ENCODE results near the gene WIPI1. TPM values are rescaled to one million over a fixed set of nuclear protein-coding genes. Genes with fewer than 3 reads are reported as not detected.

Gene WIPI1
- total and polyA plus RNA-seq, 9 of the 15 experiments (the other 6 are each of a cell fraction or from before 2014, with no cell fraction given), result 3.7 to 23.5 (median 11.8) TPM

GRCh38 chr17:68445671-68446070 lies 11.6 kb downstream of the WIPI1 start:
- peaks cover 3% of the 10 kb centered on the region; the same call in 1 of the 3 replicates for H3K36me3 ChIP-seq (ENCODE audit: control insufficient read depth, insufficient read depth, low read length)
- FAIRE-seq, result no peak
- intact Hi-C loops (cut with micrococcal nuclease) (no loop called here), in situ Hi-C loops (cut with MboI) (no loop called here)
- no peaks in the 10 kb centered on the region for H3K9me1 ChIP-seq (ENCODE audit: control insufficient read depth, insufficient read depth, low read length)
- no peak overlapping the region for H3K4me3 ChIP-seq
- 90% methylated on average over 8 of the region's 8 CpGs for WGBS (ENCODE audit: insufficient coverage, low coverage, missing lambda C conversion rate)
- H3K27me3 ChIP-seq (ENCODE audit: control insufficient read depth in 2 of 2, insufficient read depth in 2 of 2, low read length in 2 of 2), result no peaks in the 10 kb centered on the region
- H3K9me3 ChIP-seq (replicated peaks; ENCODE audit: control insufficient read depth, insufficient read depth, low read depth, low read length), result no peaks in the 10 kb centered on the region
- H4K20me1 ChIP-seq (replicated peaks; ENCODE audit: control insufficient read depth, insufficient read depth, low read length), result no peaks in the 10 kb centered on the region
- ATAC-seq, result no peak
- H2AFZ ChIP-seq (ENCODE audit: low read depth, low read length), result no peak overlapping the region
- BruUV-seq (replicated peaks), result no TSS peak
- no peak for DNase-seq (ENCODE audit: extremely low read depth in 1 of 4, low spot score in 3 of 4)
- no peak overlapping the region for H3K9ac ChIP-seq (ENCODE audit: insufficient read depth in 1 of 2, low read depth in 2 of 2, low read length in 2 of 2)
- H3K79me2 ChIP-seq (ENCODE audit: control insufficient read depth, insufficient read depth, low read length), result no peaks in the 10 kb centered on the region
- H3K4me2 ChIP-seq (ENCODE audit: insufficient read depth, low read length), result no peak overlapping the region
- TF ChIP-seq ZNF512 (tag; IDR thresholded peaks at IDR 0.05) (no peak), TEAD1 (CRISPR knock-in tag; IDR thresholded peaks at IDR 0.05) (no peak), HDAC8 (tag; IDR thresholded peaks at IDR 0.05) (no peak), ARID3B (CRISPR knock-in tag; IDR thresholded peaks at IDR 0.05; ENCODE audit: borderline replicate concordance) (no peak), FOXJ3 (CRISPR knock-in tag; IDR thresholded peaks at IDR 0.05) (no peak), KAT7 (CRISPR knock-in tag; IDR thresholded peaks at IDR 0.05; ENCODE audit: borderline replicate concordance) (no peak), AFF1 (IDR thresholded peaks at IDR 0.05; ENCODE audit: low read depth in 1 of 2, partially characterized antibody in 2 of 2) (no peak), ETS2 (tag; IDR thresholded peaks at IDR 0.05; ENCODE audit: borderline replicate concordance, poor library complexity, severe bottlenecking) (no peak)
- ChIA-PET POLR2A (interaction anchor here (0.6 kb wide), 1 partner anchor 138 kb away, joined by 4 read pairs; no protein-coding TSS in a partner anchor), CTCF (ENCODE audit: low intra/inter-chr PET ratio) (no interaction called here)
- no peak overlapping the region for H3K27ac ChIP-seq (ENCODE audit: extremely low read depth, low read depth, low read length)
- peaks cover 0 to 26% of the 10 kb centered on the region in 2 experiments; a peak in 4 of 5 replicates for H3K4me1 ChIP-seq (replicated peaks in 1 of 2; ENCODE audit: control insufficient read depth in 2 of 2, insufficient read depth in 2 of 2, low read length in 2 of 2)

Data from K562 (cell line).